K562 (cell line): ENCODE results near the gene KRT31.
"Not testable (repeated sequence)": the region's sequence is repeated elsewhere in the genome, so short reads cannot be mapped to it uniquely, and the experiment has no call there.

Source experiments
- CTCF ChIP-seq, 3 experiments: IDR thresholded peaks in 2 of 3; conservative IDR thresholded peaks in 1 of 3; 2 replicates each; pipeline ENCODE4 v1.5.1; 2011 to 2012; ENCODE audit warnings: low read length in 3 of 3, mild to moderate bottlenecking in 3 of 3, control low read depth in 2 of 3, improper control_type of control experiment in 1 of 3, inconsistent platforms in 1 of 3, low read depth in 1 of 3, mixed read lengths in 1 of 3, moderate library complexity in 1 of 3; ENCODE audit not compliant: insufficient read depth in 2 of 3
- SMARCA5 ChIP-seq: fragments of 450-650 bp; IDR thresholded peaks from 2 replicates; pipeline ENCODE4 v1.6.1; 2016
- ZBTB11 ChIP-seq, 3 experiments: fragments of 200-800 bp in 1 of 3; fragments of 250-450 bp in 1 of 3; fragments of 450-650 bp in 1 of 3; sonication (Bioruptor Pico) in 1 of 3; sonication (Bioruptor generic) in 1 of 3; formaldehyde crosslinking in 1 of 3; IDR thresholded peaks; 2 replicates each; pipeline versions ENCODE4 v1.6.1 to v1.8.0; 2016 to 2022; ENCODE audit warnings: mild to moderate bottlenecking in 2 of 3, missing genetic modification characterization in 2 of 3, missing compliant biosample characterization in 1 of 3, moderate library complexity in 1 of 3
- ZNF830 ChIP-seq: fragments of 250-450 bp; sonication (Bioruptor Pico); IDR thresholded peaks from 2 replicates; pipeline ENCODE4 v1.5.0; 2021; ENCODE audit warnings: mild to moderate bottlenecking

DNA sequence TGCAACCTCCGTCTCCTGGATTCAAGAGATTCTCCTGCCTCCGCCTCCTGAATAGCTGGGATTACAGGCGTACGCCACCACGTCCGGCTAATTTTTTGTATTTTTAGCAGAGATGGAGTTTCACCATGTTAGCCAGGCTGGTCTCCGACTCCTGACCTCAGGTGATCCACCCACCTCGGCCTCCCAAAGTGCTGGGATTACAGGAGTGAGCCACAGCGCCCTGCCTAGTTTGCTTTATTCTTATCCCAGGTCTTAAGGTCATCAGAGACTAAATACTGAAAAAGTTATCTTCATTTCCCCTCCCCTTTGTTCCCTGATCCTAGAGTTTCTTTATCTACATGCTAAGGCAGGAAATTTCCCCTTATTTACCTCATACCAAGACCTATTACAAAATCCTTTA is 33.0 kb upstream of the KRT31 start:
- TF ChIP-seq ZBTB11 (CRISPR knock-in tag; IDR thresholded peaks at IDR 0.05); ZNF830 (CRISPR knock-in tag); SMARCA5; CTCF (IDR thresholded peaks at IDR 0.05 in 2 of 3, conservative IDR thresholded peaks at IDR 0.05 in 1 of 3; ENCODE audit: insufficient read depth in 2 of 3, low read depth in 1 of 3, low read length in 3 of 3): not testable (repeated sequence)
